SKM-1 (cell line): ENCODE results near the gene MACROH2A2.
"Not testable (repeated sequence)": the region's sequence is repeated elsewhere in the genome, so short reads cannot be mapped to it uniquely, and the experiment has no call there.

ENCODE experiments used
- DNase-seq: peaks from one replicate; lab custom pipeline; 2025; ENCODE audit not compliant: unreplicated experiment; lab: John Stamatoyannopoulos, UW

MACROH2A2 gene

DNA sequence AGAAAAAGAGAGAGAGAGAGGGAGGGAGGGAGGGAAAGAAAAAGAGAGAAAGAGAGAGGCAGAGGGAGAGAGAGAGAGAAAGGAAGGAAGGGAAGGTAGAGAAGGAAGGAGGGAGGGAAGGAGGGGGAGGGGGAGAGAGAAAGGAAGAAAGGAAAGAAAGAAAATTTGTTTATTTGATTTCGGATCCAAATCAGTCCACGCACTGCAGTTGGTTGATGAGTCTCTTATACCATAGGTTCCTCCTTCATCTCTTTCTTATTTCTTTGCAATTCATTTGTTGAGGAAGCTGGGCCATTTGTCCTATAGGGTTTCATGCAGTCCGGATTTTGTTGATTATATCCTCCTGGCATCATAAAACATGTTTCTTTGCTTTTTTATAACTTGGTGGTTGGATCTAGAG lies 45.6 kb downstream of the MACROH2A2 start:
- no peak for DNase-seq

DNA sequence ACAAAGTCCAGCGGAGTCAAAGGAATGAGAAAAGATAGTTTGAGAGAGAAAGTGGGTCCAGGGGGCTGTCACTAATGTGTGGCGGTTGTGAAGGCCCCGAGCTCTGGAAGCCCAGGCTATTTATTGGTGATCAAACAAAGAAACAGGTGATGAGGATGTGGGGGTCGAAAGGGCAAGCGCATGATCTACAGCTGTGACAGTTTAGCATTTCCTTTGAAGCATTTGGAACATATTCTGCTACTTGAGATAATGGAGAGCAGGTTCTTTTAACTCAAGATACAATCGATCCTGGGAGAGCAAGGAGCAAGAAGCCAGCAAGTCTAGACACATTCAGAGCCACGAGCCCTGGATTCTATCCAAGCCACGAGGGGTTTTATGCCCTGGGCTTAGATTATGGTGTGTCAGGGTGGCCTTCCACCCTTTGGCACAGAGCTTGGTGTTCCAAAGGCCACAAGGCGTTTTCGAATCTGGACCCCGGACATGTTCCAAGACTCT lies 48.5 kb downstream of the MACROH2A2 start:
- DNase-seq, result not testable (repeated sequence)

DNA sequence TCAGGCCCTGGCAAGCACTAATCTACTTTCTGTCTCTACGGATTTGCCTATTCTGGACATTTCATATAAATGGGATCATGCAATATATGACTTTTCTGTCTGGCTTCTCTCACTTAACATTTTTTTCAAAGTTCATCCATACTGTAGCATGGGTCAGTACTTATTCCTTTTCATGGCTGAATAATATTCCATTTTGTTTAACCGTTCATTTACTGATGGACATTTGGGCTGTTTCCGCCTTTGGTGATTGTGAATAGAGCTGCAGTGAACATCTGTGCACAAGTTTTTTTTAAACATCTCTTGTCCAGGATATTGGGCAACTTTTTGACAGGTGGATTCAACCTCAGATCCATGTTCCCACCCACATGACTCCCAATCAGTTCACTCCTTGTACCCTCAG lies 49.0 kb downstream of the MACROH2A2 start:
- DNase-seq, result no peak

DNA sequence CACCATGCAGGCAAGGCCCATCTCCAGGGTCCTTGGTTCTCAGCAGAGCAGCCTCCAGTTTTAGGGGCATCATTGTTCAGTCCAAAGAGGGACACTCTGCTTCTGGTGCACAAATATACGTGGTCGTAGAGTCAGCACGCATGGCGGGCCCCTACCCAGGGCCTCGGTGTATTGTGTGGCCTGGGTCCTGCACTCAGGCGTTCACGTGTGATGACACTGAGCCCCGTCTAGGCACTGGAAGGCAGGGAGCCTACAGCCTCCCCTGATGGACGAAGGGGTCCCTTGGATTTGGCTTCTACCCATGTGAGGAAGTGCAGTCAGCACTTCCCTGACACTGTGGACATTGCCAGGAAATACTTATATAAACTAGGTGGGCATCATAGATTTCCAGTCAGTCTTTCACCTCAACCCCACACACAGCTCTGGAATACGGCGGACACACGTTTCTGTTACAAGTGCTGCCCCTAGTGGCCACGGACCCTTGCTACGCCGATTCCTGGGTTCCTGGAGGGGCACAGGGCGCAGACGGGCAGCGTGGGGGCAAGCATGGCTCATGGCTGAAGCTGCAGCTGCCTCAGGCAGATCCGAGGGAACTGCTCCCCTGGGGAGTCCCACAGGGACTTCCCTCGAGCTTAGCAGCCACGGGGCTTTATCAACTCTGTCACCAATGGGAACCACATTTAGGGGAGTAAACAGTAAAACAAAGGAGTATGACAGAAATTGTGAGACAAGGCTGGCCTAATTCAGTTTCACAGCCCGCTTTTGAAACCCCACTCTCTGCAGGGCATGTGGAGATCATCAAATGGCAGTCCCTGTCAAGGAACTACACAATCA lies 54.5 kb downstream of the MACROH2A2 start:
- DNase-seq, result no peak

DNA sequence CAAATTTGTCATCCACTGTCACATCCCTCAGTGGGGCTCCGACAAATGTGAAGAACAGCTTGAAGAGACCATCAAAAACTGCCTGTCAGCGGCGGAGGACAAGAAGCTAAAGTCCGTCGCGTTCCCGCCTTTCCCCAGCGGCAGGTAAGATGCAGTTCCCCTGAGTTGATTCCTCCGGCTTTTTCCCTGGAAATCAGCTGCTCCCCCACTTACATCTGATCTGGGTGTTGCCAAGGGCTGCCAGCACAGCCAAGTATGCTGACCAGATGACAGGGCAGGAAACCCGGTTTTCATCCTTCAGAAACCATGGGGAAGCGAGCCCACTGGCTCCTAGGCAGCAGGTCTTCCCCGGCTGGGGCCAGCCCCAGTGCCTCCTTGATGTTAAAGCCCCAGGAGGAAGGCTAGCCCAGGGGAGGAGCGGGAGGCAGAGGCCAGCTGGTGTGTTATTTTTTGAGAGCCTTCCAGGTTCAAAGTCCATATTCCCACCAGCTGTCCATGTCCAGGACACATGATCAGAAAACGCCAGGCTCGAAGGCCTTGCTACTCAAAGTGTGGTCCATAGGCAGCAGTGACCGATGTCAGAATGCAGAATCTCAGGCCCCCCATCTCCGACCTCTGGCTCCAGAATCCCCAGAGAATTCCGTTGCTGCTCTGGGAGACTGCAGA lies 56.6 kb downstream of the MACROH2A2 start:
- DNase-seq, result no peak

DNA sequence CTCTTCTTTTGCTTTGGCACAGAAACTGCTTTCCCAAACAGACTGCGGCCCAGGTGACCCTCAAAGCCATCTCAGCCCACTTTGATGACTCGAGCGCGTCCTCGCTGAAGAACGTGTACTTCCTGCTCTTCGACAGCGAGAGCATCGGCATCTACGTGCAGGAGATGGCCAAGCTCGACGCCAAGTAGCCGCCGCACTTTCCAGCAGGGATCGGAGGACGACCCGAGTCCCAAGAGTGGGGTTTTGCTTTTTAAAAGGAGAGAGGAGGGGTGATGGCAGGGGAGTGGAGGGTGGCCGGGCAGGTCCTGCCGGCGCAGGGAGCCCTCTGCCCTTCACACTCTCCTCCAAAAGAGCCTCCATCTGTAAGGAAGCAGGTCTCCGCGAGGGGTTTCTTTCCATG lies 58.9 kb downstream of the MACROH2A2 start:
- DNase-seq, result no peak

DNA sequence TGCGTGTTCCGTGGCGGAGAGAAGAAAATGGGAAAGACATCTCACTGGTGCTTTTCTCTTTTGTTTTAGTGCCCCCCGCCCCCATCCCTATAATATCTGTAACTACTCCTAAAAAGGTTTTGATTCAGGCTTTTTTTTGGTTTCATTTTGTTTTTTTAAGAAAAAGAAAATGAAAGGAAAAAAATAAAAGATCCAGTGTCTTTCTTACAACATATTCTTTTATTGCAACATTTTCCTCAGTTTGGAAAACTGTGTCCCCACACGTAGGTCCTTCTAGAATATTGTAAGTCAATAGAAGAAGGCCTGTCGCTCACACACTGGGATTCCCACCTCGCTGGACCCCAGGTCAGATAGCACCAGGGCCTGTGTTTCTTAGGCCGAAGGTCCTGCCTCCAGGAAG lies 59.4 kb downstream of the MACROH2A2 start:
- DNase-seq, result no peak

DNA sequence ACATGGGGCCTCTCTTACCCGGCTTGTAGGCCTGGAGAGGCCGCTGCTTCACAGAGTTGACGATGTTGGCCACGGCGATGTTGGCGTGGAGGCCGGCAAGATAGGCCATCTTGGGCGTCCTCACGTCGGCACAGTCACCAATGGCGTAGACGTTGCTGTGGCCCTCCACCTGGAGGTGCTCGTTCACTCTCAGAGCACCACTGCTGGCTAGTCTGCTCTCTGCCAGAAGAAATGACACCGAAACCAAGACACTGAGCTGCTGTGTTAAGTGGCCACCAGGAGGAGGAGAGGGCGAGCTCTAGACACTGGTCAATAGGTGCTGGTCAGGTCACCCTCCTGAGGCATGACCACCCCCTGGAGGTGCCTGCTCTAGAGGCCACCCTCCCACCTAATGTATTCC lies 62.3 kb downstream of the MACROH2A2 start:
- no peak for DNase-seq

DNA sequence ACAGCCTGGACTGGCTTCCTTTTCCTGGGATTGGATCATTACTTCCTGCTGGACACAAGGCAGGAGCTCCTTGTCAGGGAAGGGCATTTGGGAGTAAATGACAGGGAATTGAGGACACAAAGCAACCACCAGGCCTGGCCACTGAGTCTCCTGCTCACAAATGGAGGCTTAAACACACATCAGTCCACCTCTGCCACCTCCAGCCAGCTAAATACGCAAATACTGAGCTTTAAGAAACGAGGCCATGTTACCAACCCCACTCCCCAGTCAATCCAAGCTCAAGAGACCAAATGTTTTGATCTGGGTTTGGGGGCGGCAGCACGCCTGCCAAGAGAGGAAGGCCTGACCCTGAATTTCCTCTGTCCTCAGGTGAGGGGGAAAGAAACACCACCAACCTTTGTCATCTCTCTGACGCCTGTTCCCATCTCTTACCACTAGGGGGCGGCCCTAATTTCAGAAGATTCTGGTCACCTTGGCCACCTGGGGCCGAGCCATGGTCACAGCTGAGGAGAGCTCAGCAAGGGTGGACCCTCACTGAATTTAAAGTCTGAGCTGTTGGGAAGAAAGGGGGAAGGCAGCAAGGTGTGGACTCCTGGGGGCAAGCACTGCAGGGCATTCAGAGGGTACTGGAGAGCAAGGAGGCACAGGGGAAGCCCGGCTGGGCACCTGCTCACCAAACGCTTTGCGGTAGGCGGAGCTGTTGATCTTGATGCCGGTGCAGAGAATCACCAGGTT lies 63.5 kb downstream of the MACROH2A2 start:
- no peak for DNase-seq

DNA sequence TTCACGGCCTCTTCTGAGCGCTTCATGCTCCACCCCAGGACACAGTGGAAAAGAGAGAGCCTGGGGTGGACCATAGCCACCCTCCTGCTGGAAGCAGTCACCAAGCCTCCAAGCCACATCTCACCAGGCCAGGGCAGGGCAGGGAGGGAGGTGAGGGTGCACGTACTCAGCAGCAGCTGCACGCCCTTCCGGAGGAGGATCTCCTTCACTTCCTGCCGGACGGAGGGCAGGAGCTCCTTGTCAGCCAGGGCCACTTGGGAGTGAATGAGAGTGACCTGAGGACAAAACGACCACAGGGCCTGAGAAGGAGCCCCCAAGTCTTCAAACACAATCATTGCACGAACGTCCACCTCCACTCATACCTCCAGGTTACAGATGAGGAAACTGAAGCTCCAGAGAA lies 65.0 kb downstream of the MACROH2A2 start:
- DNase-seq, result no peak

DNA sequence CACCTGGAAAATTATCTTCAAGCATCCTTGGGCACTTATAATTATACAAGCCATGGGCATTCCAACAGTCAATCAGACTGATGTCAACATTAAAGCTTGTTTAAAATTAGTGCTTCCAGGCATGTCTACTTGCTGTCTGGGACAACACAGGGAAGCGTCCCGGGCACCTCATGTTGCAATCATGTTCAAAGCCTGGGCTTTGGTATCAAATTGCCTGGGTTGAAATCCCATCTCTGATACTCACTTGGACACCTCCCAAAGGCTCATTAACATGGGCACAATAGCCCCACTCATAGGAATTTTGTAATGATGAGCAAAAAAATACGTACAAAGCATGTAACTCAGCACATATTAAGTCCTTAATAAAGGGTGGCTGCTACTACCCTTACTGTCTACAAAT lies 65.5 kb downstream of the MACROH2A2 start:
- no peak for DNase-seq

DNA sequence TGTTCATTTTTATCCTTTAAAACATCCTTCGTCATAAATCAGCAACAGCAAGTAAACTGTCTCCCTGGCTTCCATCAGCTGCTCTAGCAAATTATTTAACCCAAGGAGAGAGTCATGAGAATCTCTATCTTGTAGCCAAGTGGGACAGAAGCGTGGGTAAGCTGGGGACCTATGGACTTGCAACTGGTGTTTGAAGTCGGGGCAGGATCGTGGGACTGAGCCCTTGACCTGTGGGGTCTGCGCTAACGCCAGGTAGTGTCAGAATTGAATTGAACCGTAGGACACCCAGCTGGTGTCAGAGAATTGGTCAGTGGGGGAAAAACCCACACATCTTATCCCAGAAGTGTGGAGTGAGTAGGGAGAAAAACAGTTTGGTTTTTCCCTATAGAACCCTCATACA lies 66.6 kb downstream of the MACROH2A2 start:
- no peak for DNase-seq

DNA sequence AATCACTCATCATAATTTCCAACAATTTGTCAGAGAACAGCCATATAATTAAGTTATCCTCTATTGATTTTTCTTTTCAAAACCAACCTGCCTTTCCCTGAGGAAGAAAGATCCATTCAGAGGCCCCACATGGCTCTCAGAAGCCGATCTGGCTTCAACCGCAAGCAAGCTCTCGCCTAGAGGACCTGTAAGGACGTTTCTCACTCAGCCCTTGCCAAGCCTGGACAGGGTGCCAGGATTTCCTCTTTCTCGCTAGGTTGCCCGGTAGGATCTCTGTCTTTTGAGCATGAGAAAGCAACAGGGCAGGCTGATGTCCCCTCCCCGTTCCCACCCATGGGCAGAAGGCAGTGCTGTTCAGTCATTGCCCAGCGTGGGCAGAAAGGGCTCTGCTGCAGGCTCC lies 67.0 kb downstream of the MACROH2A2 start:
- DNase-seq, result no peak

DNA sequence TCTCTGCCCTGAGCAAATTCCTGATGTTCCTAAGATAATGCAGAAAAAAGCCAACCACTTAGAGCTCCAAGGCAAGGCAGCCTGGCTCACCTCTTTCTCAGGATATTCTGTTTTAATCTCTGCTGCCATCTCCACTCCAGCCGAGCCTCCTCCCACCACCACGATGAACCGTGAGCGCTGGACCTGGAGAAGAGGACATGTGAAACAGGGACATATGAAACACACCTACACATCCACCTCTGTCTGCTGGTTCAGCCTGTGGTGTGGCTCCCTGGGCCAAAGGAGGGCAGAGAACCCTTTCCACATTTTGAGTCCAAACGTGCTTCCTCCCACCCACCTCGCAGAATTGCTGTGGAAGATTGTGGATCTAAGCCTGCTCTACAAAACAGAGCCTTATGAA lies 67.8 kb downstream of the MACROH2A2 start:
- no peak for DNase-seq

DNA sequence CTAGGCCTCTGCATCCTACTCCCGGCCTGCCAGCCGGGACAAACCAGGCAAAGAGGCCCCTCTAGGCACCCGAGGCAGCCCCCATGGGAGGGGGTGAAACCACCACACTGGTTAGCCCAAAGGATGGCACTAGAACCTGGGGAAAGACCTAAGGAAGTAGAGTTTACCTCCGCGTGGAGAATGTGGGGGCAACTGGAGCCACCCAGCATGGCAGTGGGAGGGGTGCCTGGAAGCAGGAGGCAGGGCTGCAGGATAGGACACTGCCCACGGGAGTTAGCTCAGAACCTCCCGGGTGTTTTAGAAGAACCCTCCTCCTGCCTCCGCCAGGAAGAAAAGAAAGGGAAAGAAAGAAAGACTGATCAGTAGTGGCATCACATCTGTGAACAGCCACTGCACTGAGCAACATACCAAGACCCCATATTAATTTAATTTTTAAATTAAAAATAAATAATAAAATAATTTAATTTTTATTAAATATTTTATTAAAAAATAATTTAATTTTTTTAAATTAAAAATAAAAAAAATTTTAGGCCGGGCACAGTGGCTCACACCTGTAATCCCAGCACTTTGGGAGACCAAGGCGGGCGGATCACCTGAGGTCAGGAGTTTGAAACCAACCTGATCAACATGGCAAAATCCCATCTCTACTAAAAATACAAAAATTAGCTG lies 68.8 kb downstream of the MACROH2A2 start:
- DNase-seq, result no peak

DNA sequence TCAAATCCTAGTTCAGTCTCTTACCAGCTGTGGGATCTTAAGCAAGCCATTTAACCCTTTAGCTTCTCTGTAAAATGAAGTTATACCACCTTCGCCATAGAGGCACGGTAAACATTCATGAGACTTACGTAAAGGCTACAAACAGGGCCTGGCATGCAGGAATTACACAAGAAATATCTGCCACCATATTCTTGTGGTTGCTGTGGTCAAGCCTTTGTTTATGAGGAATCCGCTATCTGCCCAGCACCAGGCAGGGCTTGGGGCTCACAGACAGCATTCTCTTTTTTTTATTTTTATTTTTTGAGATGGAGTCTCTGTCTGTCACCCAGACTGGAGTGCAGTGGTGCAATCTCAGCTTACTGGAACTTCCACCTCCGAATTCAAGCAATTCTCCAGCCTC lies 70.1 kb downstream of the MACROH2A2 start:
- no peak for DNase-seq

DNA sequence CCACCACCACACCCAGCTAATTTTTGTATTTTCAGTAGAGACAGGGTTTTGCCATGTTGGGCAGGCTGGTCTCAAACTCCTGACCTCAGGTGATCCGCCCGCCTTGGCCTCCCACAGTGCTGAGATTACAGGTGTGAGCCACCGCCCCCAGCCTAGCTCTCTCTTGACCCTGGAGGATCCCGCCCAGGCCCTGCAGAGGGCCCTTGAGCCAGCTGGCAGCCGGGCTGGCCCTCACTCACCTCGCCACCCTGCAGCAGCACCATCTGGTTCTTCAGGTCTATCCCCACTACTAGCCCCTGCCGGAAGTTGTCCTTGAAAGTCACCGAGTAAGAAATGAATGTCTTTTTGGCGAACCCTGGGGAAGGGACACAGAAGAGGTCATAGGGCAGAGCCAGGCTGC lies 70.5 kb downstream of the MACROH2A2 start:
- DNase-seq, result not testable (repeated sequence)

DNA sequence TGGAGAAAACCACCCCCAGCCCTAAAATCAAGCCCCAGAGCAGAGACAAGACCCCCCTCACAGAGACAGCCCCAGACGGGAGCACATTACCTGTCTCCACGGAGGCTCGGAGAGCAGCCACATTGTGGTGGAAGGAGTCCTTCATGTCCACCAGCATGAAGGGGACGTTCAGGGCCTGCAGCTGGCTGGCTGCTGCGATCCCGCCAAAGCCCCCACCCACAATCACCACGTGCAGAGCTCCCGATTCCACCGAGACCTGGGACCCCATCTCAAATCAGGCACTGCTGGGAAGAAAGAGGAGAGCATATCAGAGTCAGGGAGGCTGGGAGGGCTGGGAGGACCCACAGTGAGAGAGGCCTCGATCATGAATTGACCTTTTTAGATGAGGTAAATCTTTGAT lies 71.2 kb downstream of the MACROH2A2 start:
- no peak for DNase-seq

DNA sequence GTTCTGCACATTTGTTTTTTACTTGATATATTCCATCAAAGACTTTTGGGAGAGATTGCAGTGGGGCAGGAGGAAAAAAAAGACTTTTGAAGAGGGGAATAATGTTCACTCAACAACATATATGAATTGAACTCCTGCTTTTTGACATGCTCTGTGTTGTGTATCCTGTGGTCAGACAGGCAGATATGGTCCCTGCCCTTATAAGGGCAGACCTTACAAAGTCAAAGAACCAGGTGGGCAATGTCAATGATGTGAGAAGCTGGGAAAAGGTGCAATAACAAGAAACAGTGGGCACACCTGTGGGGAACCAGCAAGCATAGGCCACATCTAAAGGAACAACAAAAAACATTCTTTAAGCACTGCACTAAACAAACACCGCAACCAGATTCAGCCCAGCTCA lies 71.8 kb downstream of the MACROH2A2 start:
- no peak for DNase-seq

DNA sequence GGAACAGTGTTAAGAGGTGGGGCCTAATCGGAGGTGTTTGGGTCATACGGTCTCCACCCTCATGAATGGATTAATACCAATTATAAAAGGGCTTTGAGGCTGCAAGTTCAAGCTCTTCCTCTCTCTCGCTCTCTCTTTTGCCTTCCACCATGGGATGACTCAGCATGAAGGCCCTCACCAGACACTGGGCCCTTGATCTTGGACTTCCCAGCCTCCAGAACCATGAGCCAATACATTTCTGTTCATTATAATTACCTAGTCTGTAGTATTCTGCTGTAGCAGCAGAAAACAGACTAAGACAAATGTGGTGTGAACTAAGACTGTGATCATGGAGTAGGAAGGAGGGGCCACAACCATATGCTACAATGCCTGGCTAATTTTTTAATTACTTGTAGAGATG lies 72.3 kb downstream of the MACROH2A2 start:
- no peak for DNase-seq

DNA sequence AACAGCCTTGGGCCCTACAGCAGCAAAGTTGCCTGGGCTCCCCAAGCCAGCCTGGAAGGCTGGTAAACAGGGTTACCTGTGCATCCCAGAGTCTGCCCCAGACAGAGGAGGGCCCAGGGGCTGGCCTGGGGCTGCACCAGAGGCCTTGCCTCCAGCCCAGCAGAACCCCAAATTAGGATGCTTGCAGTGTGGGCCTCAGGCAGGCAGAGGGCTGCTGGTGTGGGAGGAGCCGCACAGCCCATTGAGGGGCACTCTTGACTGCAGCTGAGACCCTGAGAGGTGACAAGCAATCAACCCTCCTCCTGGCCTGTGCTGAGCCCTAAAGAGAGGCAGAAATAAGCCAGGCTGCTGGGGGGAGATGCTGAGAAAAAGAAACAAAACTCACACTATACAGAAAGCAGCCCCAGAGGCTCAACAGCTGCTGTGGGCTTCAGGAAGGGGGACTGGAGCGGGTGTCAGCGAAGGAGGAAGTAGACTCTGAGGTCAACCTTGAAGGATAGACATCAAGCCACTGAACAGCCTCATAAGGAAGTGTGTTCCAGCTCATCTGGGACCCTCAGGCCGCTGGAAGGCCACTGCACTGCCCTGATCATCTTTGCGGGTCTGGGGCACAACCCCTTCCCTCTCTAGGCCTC lies 73.4 kb downstream of the MACROH2A2 start:
- no peak for DNase-seq
